WI38 (cell line): ENCODE data around the gene GMCL1.
"Not testable (repeated sequence)": the region's sequence is repeated elsewhere in the genome, so short reads cannot be mapped to it uniquely, and the experiment has no call there.

Experiments
- H3K4me3 ChIP-seq: 2 replicates; pipeline ENCODE4 v1.5.1; 2011; ENCODE audit warnings: low read depth, mild to moderate bottlenecking, control low read depth, low read length
- CTCF ChIP-seq: IDR thresholded peaks from 2 replicates; pipeline ENCODE4 v1.5.1; 2012; ENCODE audit warnings: low read depth, mild to moderate bottlenecking, control low read depth, low read length

The GMCL1 gene

DNA sequence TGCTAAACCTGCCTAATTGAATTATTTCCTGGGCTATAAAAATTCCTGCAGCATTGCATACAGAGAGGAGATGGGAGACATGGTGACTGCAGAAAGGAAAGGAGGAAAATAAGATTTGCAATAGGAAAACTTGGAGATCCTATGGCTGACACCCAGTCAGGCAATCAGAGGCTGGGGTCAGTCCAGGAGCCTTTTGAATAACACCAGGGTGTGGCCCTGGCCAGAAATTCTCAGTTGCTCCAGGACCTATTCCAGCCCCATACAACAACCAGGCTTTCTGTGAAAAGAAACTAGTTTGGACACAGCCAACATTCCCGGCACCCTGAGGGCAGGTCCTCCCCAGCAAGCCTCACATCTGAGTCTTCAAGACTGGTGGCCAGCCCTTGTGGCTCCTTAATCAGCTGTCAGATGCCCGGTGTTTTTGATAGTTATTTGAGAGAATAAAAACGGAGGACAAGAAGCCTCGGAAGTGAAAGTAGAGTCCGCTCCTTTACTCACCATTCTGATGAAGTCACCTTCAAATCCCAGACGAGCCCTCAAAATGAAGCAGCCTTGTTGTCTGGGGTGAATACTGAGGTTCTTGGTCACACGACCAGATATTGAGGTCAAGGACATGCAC, 31.1 kb upstream of the GMCL1 start:
- H3K4me3 ChIP-seq, result no peak overlapping the region

GRCh38 chr2:69798909-69799526, 30.4 kb upstream of the GMCL1 start:
- no peak for TF ChIP-seq CTCF
- no peak overlapping the region for H3K4me3 ChIP-seq

More for the DNA sequence above, 31.1 kb upstream of the GMCL1 start:
- no peak for TF ChIP-seq CTCF

DNA sequence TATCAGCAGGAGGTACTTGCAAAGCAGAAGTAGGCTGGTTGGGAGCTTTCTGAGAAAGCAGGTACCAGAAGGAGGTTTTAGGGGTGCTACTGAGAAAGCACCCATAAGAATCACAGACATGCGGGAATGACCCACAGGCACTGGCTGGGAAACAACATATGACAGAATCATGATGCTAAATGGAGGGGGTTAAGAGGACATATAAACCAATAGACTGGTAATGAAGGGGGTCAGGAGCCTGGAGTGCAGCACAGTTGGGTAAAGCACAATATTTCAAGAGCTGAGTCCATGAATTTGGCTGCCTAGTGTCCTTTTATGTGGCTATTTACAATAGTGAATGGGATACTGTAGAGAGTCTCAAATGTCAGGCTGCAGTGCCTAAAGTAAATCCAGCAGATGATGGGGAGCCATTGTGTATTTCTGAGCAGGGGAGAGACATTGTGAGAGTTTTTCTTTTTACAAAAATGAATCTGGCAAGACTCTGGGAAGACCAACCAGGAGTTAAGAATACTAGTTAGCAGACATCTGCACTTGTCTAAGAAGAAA, 27.6 kb upstream of the GMCL1 start:
- H3K4me3 ChIP-seq, result no peak overlapping the region
- no peak for TF ChIP-seq CTCF

DNA sequence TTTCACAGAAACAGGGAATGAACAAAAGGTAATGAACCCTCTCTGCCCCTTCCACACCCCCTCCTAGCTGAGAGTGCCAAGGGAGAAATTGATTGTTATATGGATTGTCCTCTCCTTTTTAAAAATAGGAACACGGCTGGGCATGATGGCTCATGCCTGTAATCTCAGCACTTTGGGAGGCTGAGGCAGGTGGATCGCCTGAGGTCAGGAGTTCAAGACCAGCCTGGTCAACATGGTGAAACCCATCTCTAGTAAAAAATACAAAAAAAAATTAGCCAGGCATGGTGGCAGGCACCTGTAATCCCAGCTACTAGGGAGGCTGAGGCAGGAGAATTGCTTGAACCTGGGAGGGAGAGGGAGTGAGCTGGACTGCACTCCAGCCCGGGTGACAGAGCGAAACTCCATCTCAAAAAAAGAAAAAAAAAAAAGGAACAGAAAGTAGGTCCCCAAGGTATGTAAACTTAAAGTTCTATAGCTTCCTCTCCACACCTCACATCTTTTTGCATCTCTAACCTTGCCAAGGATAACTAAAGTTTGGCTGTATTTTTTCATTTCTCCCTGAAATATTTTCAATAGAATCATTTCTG, 26.6 kb upstream of the GMCL1 start:
- H3K4me3 ChIP-seq, result not testable (repeated sequence)

- H3K4me3 ChIP-seq, result no peak overlapping the region
- no peak for TF ChIP-seq CTCF
Observed at GRCh38 chr2:69804416-69804815, 25.0 kb upstream of the GMCL1 start.

DNA sequence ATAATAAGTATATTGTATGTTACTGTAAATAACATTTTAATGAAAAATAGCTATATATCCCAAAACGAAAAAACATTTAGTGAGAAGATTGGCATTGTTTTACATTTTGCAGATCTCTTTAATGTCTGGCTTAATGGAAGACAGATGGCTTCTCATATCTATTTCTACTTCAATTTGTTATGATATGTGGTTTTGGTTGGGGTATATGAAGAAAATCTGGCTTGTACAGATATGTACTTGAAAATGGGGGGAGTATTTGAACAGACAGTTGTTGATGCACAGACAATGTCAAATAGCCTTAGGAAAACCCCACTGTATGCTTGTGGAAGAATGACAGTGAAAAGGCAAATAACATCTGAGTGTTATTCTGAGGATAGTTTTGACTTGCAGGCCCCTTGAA, 23.6 kb upstream of the GMCL1 start:
- no peak for TF ChIP-seq CTCF
- no peak overlapping the region for H3K4me3 ChIP-seq

DNA sequence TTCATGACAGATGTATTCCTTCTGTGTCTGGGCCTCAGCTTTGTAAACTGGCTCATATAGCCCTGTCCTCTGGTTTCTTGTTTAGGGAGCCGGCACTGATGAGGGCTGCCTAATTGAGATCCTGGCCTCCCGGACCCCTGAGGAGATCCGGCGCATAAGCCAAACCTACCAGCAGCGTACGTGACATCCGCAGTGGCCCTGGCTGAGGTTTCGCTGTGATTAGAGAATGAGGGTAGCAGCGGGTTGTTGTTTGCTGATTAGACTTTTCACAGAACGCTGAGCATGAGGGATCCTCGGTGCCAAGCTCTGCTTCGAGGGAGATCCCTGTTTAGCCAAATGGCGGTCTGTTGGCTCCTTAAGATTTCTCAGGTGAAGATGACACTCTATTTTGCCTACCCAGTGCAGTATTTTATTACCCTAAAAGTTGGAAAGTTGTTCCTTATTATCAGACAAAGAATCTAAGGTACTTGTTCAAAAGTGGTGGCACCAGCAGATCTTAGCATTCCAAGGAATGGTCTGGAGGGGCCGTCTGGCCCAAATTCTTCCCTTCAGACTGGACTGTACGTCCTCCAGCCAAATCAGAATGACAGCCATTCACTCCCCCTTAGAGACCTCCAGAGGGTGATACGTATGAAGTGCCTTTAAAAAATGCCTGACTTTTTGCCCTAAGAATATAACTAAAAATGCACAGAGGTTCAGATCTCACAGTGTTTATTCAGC, 21.5 kb upstream of the GMCL1 start:
- no peak for TF ChIP-seq CTCF
- no peak overlapping the region for H3K4me3 ChIP-seq
